Lung (tissue), 12 donors: ENCODE measurements around the gene PACS1. TPM values are rescaled to one million over a fixed set of nuclear protein-coding genes. Genes with fewer than 3 reads are reported as not detected.
A peak's percentile ranks its signal among the peaks of the same experiment; 100 is the strongest.
"Not testable (repeated sequence)": the region's sequence is repeated elsewhere in the genome, so short reads cannot be mapped to it uniquely, and the experiment has no call there.

Experiments used
- ATAC-seq: fragments of 200-7000 bp; cut with Tn5 transposase; one replicate; pipeline ENCODE4 v1.9.1; 2020; ENCODE audit warnings: moderate number of reproducible peaks; ENCODE audit not compliant: insufficient read depth, low FRiP score
- DNase-seq, 3 donors: peaks; one replicate each; pipeline ENCODE4 v3.0.0-alpha.2; 2013 to 2017
- H3K27ac ChIP-seq, 2 donors: one replicate each; pipeline ENCODE4 v1.5.1; 2013; ENCODE audit warnings: mild to moderate bottlenecking in 2 of 2, moderate library complexity in 2 of 2, control low read depth in 1 of 2, inconsistent platforms in 1 of 2, low read depth in 1 of 2, low read length in 1 of 2
- H3K27me3 ChIP-seq, 3 donors: one replicate each; pipeline ENCODE4 v1.5.1; 2013; ENCODE audit warnings: low read length in 2 of 3; ENCODE audit not compliant: control insufficient read depth in 3 of 3, insufficient read depth in 3 of 3
- H3K36me3 ChIP-seq, 4 donors: one replicate each; pipeline ENCODE4 v1.5.1; 2013; ENCODE audit warnings: low read length in 4 of 4, mild to moderate bottlenecking in 1 of 4, moderate library complexity in 1 of 4; ENCODE audit not compliant: control insufficient read depth in 4 of 4, insufficient read depth in 4 of 4
- H3K4me1 ChIP-seq, 5 donors: one replicate each; pipeline ENCODE4 v1.5.1; 2013; ENCODE audit warnings: low read length in 5 of 5, mild to moderate bottlenecking in 2 of 5, moderate library complexity in 1 of 5; ENCODE audit not compliant: control insufficient read depth in 5 of 5, insufficient read depth in 5 of 5
- H3K4me3 ChIP-seq: one replicate; pipeline ENCODE4 v1.5.1; 2013; ENCODE audit warnings: mild to moderate bottlenecking, control low read depth, moderate library complexity
- H3K9ac ChIP-seq, 2 donors: one replicate each; pipeline ENCODE4 v1.5.1; 2013; ENCODE audit warnings: low read length in 2 of 2, control low read depth in 1 of 2; ENCODE audit not compliant: insufficient read depth in 1 of 2
- H3K9me3 ChIP-seq, 4 donors: one replicate each; pipeline ENCODE4 v1.5.1; 2013; ENCODE audit warnings: low read length in 3 of 4, mild to moderate bottlenecking in 1 of 4, moderate library complexity in 1 of 4; ENCODE audit not compliant: control insufficient read depth in 4 of 4, insufficient read depth in 3 of 4
- WGBS, 2 donors: extraction: QIAGEN DNeasy Blood & Tissue Kit; methylation state at CpG; one replicate each; pipeline ENCODE4 v1.1.7; 2013; 5-methylcytosine and 5-hydroxymethylcytosine counted together
- polyA plus RNA-seq, 2 donors: library from polyadenylated mRNA; stranded (reverse); fragments of 200-250 nt; gene quantifications; one replicate each; pipeline ENCODE4 v1.2.1, GENCODE V29; 2013
- total RNA-seq, 2 donors: library from RNA; depleted of rRNA in 1 of 2; stranded (reverse); fragments of >200 nt in 1 of 2; gene quantifications; one replicate each; pipeline ENCODE4 v1.2.1, GENCODE V29; 2014 to 2021
- TF ChIP-seq, protein P1 (sequence below): IDR thresholded peaks from 2 replicates; pipeline ENCODE4 v1.5.1; 2012; ENCODE audit warnings: mild to moderate bottlenecking; ENCODE audit errors: control extremely low read depth, extremely low read depth
- donor health status: control.
- donor health status: control.
- donor health status: Bipolar disorder and iron deficiency.
- donor health status: healthy.
- donor health status: DM: yes; HTN: yes; CAD: no.

PACS1 gene
- total and polyA plus RNA-seq, 4 donors, result 22.2 to 48.8 (median 34.7) TPM

DNA sequence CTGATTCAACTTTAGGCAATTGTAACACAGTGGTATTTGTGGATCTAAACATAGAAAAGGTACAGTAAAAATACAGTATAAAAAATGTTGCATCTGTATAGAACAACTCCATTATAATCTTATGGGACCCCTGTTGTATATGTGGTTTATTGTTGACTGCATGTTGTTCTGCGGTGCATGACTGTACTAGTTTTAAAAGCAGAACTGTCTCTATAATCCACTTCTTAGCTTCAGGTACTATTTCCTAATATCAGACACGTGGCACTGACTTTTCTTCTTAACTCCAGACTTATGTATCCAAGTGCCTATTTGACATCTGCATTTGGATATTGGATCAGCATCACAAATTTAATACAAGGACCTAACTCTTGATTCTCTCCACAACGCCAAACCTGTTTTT is 41.1 kb downstream of the PACS1 start:
- no peak overlapping the region for H3K9ac ChIP-seq
- H3K4me3 ChIP-seq, result no peak overlapping the region
- H3K9me3 ChIP-seq, result no peaks in the 10 kb centered on the region
- WGBS, 2 donors, result 68 to 79% methylated on average over 3 of the region's 3 CpGs
- DNase-seq, result no peak
- no peak overlapping the region for H3K27ac ChIP-seq
- TF ChIP-seq, protein P1, sequence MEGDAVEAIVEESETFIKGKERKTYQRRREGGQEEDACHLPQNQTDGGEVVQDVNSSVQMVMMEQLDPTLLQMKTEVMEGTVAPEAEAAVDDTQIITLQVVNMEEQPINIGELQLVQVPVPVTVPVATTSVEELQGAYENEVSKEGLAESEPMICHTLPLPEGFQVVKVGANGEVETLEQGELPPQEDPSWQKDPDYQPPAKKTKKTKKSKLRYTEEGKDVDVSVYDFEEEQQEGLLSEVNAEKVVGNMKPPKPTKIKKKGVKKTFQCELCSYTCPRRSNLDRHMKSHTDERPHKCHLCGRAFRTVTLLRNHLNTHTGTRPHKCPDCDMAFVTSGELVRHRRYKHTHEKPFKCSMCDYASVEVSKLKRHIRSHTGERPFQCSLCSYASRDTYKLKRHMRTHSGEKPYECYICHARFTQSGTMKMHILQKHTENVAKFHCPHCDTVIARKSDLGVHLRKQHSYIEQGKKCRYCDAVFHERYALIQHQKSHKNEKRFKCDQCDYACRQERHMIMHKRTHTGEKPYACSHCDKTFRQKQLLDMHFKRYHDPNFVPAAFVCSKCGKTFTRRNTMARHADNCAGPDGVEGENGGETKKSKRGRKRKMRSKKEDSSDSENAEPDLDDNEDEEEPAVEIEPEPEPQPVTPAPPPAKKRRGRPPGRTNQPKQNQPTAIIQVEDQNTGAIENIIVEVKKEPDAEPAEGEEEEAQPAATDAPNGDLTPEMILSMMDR, result no peak
- peaks cover 2 to 24% (median 10%) of the 10 kb centered on the region in 5 donors for H3K4me1 ChIP-seq
- no peaks in the 10 kb centered on the region for H3K36me3 ChIP-seq
- no peaks in the 10 kb centered on the region for H3K27me3 ChIP-seq
- ATAC-seq, result no peak

DNA sequence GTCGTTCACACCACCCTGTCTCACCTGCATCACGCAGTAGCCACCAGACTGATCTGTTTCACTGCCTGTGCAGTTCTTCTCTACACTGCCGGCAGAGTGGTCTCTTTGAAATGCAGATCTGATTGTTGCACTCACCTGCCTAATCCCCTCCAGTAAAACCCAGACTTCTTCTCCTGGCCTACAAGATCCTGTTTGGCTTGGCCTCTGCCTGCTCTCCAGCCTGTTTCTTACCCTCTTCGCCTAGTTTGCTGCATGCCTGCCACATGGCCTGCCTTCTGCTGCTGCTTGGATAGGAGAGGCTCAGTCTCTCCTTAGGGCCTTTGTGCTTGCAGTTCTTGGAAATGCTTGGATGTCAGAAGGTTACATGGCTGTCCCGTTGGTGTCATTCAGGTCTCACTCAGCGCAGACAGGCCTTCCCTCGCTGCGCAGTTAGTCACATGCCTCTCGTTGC is 42.0 kb downstream of the PACS1 start:
- Histone ChIP-seq H3K27ac (peak overlapping the region in 1 of 2 donors; percentile 71), H3K36me3 (no peaks in the 10 kb centered on the region), H3K4me1 (peaks cover 5 to 26% (median 11%) of the 10 kb centered on the region in 5 donors), H3K9me3 (no peaks in the 10 kb centered on the region), H3K4me3 (no peak overlapping the region), H3K9ac (no peak overlapping the region), H3K27me3 (no peaks in the 10 kb centered on the region)
- 78 to 83% methylated on average over 9 of the region's 9 CpGs for WGBS, 2 donors
- ATAC-seq (no peak), DNase-seq (no peak)
- TF ChIP-seq, protein P1, result no peak

- Histone ChIP-seq H3K9me3 (no peaks in the 10 kb centered on the region), H3K36me3 (no peaks in the 10 kb centered on the region), H3K27ac (peak overlapping the region in 1 of 2 donors; percentile 65), H3K27me3 (no peaks in the 10 kb centered on the region), H3K9ac (no peak overlapping the region), H3K4me3 (no peak overlapping the region), H3K4me1 (peaks cover 5 to 26% (median 12%) of the 10 kb centered on the region in 5 donors)
- ATAC-seq (no peak), DNase-seq (peak in 1 of 3 donors; percentile 29)
- TF ChIP-seq, protein P1, result no peak
- 10 to 30% methylated on average over 3 of the region's 3 CpGs for WGBS, 2 donors
Observed at GRCh38 chr11:66112601-66113499, 42.8 kb downstream of the PACS1 start.

GRCh38 chr11:66114957-66115356 is 44.9 kb downstream of the PACS1 start:
- ATAC-seq, H3K27me3 ChIP-seq, H3K4me3 ChIP-seq, H3K36me3 ChIP-seq, H3K9ac ChIP-seq, DNase-seq, H3K9me3 ChIP-seq, H3K27ac ChIP-seq: not testable (repeated sequence)
- WGBS, 2 donors, result 93 to 100% methylated on average over 3 of the region's 3 CpGs
- peaks cover 5 to 28% (median 17%) of the 10 kb centered on the region in 5 donors for H3K4me1 ChIP-seq
